HepG2 (cell line): ENCODE results near the gene SIGLEC10. TPM values are rescaled to one million over a fixed set of nuclear protein-coding genes. Genes with fewer than 3 reads are reported as not detected.

Experiments
- ATAC-seq: fragments of 200-7000 bp; cut with Tn5 transposase; 3 replicates; pipeline ENCODE4 v1.9.1; 2020; ENCODE audit warnings: mild to moderate bottlenecking, moderate library complexity
- BruUV-seq: library from RNA; stranded (reverse); fragments of 400-500 nt; replicated peaks from 2 replicates; lab custom pipeline; 2021; lab: Mats Ljungman, UMichigan
- CTCF ChIA-PET: fragments of 300-600 bp; formaldehyde crosslinking; extraction: SDS; loops from one replicate; lab custom pipeline; 2021; ENCODE audit warnings: low total read pairs, inconsistent platforms, low intra/inter-chr PET ratio; lab: Yijun Ruan, JAX
- POLR2A ChIA-PET: fragments of 350-600 bp; sonication (Branson Sonifier 250); formaldehyde crosslinking; loops from one replicate; lab custom pipeline; 2020; ENCODE audit warnings: antibody characterized with exemption, inconsistent platforms; lab: Yijun Ruan, JAX
- DNase-seq: peaks from one replicate; pipeline ENCODE4 v3.0.0-alpha.2; 2015; ENCODE audit warnings: low spot score
- FAIRE-seq: peaks from 3 replicates; lab custom pipeline; 2011; peaks lifted over from hg19 to GRCh38; lab: Jason Lieb, UNC
- H2AFZ ChIP-seq: one replicate; pipeline ENCODE4 v1.6.1; 2011; ENCODE audit warnings: low read length, inconsistent platforms
- H3K27ac ChIP-seq: fragments of 300-600 bp; 3 replicates; pipeline ENCODE4 v1.8.0; 2011; ENCODE audit warnings: mixed run types, mild to moderate bottlenecking, mixed read lengths, low read length, inconsistent platforms; ENCODE audit not compliant: insufficient read depth; ENCODE audit errors: extremely low read length
- H3K27me3 ChIP-seq, 2 experiments: fragments of 200-600 bp in 1 of 2; 2 replicates in 1 of 2; 3 replicates in 1 of 2; pipeline versions ENCODE4 v1.6.0 to v1.8.0; 2011; ENCODE audit warnings: low read length in 2 of 2, mild to moderate bottlenecking in 2 of 2, moderate library complexity in 2 of 2, inconsistent platforms in 1 of 2; ENCODE audit not compliant: insufficient read depth in 2 of 2, control insufficient read depth in 1 of 2
- H3K36me3 ChIP-seq, 2 experiments: fragments of 200-600 bp in 1 of 2; replicated peaks in 1 of 2; 2 replicates in 1 of 2; 3 replicates in 1 of 2; pipeline versions ENCODE4 v1.5.1 to v1.8.0; 2011; ENCODE audit warnings: low read length in 2 of 2, inconsistent platforms in 1 of 2; ENCODE audit not compliant: insufficient read depth in 2 of 2, control insufficient read depth in 1 of 2
- H3K4me1 ChIP-seq: 2 replicates; pipeline ENCODE4 v1.5.1; 2012; ENCODE audit warnings: low read length, inconsistent platforms; ENCODE audit not compliant: insufficient read depth
- H3K4me2 ChIP-seq: 2 replicates; pipeline ENCODE4 v1.6.0; 2011; ENCODE audit warnings: low read depth, low read length, inconsistent platforms
- H3K4me3 ChIP-seq, 3 experiments: fragments of 200-600 bp in 1 of 3; sonication (generic), shearing (Covaris generic) in 1 of 3; replicated peaks in 1 of 3; 2 replicates each; pipeline ENCODE4 v1.5.1; 2011 to 2016; ENCODE audit warnings: low read length in 3 of 3, inconsistent platforms in 2 of 3, low read depth in 2 of 3, mild to moderate bottlenecking in 2 of 3, control low read depth in 1 of 3, mixed read lengths in 1 of 3; ENCODE audit not compliant: insufficient read depth in 1 of 3
- H3K79me2 ChIP-seq: one replicate; pipeline ENCODE4 v1.6.1; 2011; ENCODE audit warnings: low read length, inconsistent platforms; ENCODE audit not compliant: insufficient read depth
- H3K9ac ChIP-seq: 2 replicates; pipeline ENCODE4 v1.6.0; 2011; ENCODE audit warnings: mild to moderate bottlenecking, low read depth, low read length, inconsistent platforms; ENCODE audit not compliant: insufficient read depth
- H3K9me3 ChIP-seq: 2 replicates; pipeline ENCODE4 v1.5.1; 2012; ENCODE audit warnings: mild to moderate bottlenecking, low read length
- H4K20me1 ChIP-seq: 2 replicates; pipeline ENCODE4 v1.6.0; 2011; ENCODE audit warnings: inconsistent platforms, mild to moderate bottlenecking, low read length, moderate library complexity; ENCODE audit not compliant: insufficient read depth
- FOXA3 ChIP-seq: IDR thresholded peaks from 2 replicates; pipeline ENCODE4 v1.6.1; 2016; ENCODE audit warnings: missing genetic modification reagents, missing compliant biosample characterization
- IRF2 ChIP-seq: IDR thresholded peaks from 2 replicates; pipeline ENCODE4 v1.6.1; 2018; ENCODE audit warnings: missing genetic modification reagents, missing compliant biosample characterization
- MED1 ChIP-seq: sonication (generic); formaldehyde crosslinking; IDR thresholded peaks from 2 replicates; pipeline ENCODE4 v1.4.0; 2020; ENCODE audit warnings: missing genetic modification reagents
- MTA1 ChIP-seq: sonication (generic); formaldehyde crosslinking; IDR thresholded peaks from 2 replicates; pipeline ENCODE4 v1.4.0; 2020; ENCODE audit warnings: missing genetic modification reagents, mild to moderate bottlenecking, borderline replicate concordance
- MTF1 ChIP-seq: sonication (generic); formaldehyde crosslinking; IDR thresholded peaks from 2 replicates; pipeline ENCODE4 v1.5.0; 2020; ENCODE audit warnings: missing genetic modification reagents
- NFKBIZ ChIP-seq: IDR thresholded peaks from 2 replicates; pipeline ENCODE4 v1.6.1; 2018; ENCODE audit warnings: missing genetic modification reagents, missing compliant biosample characterization
- RBAK ChIP-seq: sonication (generic); formaldehyde crosslinking; IDR thresholded peaks from 2 replicates; pipeline ENCODE4 v1.5.1; 2020; ENCODE audit warnings: mild to moderate bottlenecking, missing genetic modification reagents
- SOX13 ChIP-seq, 3 experiments: fragments of 450-650 bp in 1 of 3; sonication (generic) in 1 of 3; formaldehyde crosslinking in 1 of 3; IDR thresholded peaks in 2 of 3; conservative IDR thresholded peaks in 1 of 3; 2 replicates each; pipeline versions ENCODE4 v1.5.0 to v1.6.1; 2016 to 2020; ENCODE audit warnings: antibody characterized with exemption in 1 of 3, mild to moderate bottlenecking in 1 of 3, missing compliant biosample characterization in 1 of 3, missing genetic modification reagents in 1 of 3, moderate library complexity in 1 of 3
- SP140L ChIP-seq: sonication (generic); formaldehyde crosslinking; IDR thresholded peaks from 2 replicates; pipeline ENCODE4 v1.4.0; 2020; ENCODE audit warnings: missing genetic modification reagents, borderline replicate concordance
- WIZ ChIP-seq: sonication (generic); formaldehyde crosslinking; IDR thresholded peaks from 2 replicates; pipeline ENCODE4 v1.5.1; 2020; ENCODE audit warnings: mild to moderate bottlenecking, missing genetic modification reagents
- ZFP90 ChIP-seq: sonication (generic); formaldehyde crosslinking; IDR thresholded peaks from 2 replicates; pipeline ENCODE4 v1.8.0; 2022; ENCODE audit warnings: missing genetic modification reagents, mild to moderate bottlenecking, inconsistent platforms, borderline replicate concordance
- ZNF121 ChIP-seq: sonication (generic); formaldehyde crosslinking; IDR thresholded peaks from 2 replicates; pipeline ENCODE4 v1.5.0; 2020; ENCODE audit warnings: mild to moderate bottlenecking, missing genetic modification reagents
- ZNF264 ChIP-seq: sonication (generic); formaldehyde crosslinking; IDR thresholded peaks from 2 replicates; pipeline ENCODE4 v1.4.0; 2020; ENCODE audit warnings: missing genetic modification reagents
- ZNF644 ChIP-seq: IDR thresholded peaks from 2 replicates; pipeline ENCODE4 v1.6.1; 2016; ENCODE audit warnings: low read depth
- WGBS: methylation state at CpG from one replicate; pipeline ENCODE4 v1.1.6; 2017; ENCODE audit warnings: low lambda C conversion rate; 5-methylcytosine and 5-hydroxymethylcytosine counted together
- in situ Hi-C: cut with HindIII; loops from 2 replicates; pipeline ENCODE4 v1.10.0; 2017; ENCODE audit warnings: low pct_unique_long_range_greater_than_20kb; ENCODE audit not compliant: extremely low pct_ligation_motif_present
- intact Hi-C: fragments of 100-400 bp; cut with micrococcal nuclease; formaldehyde crosslinking; loops from one replicate; pipeline ENCODE4 v1.10.0; 2022; ENCODE audit not compliant: unreplicated experiment
- polyA plus RNA-seq, 8 experiments: library from polyadenylated mRNA; depleted of rRNA in 3 of 8; stranded (reverse) in 7 of 8; unstranded in 1 of 8; fragments of >200 nt; fragmentation: Illumina TruSeq in 4 of 8; extraction: Trizol in 4 of 8; gene quantifications; 2 replicates each; pipeline versions ENCODE4 v1.2.1 to v1.2.3, GENCODE V29; 2011 to 2016; ENCODE audit warnings: low read depth in 4 of 8, missing spikeins in 1 of 8, mixed read lengths in 1 of 8; ENCODE audit not compliant: insufficient read depth in 1 of 8
- total RNA-seq, 5 experiments: library from RNA; depleted of rRNA; stranded (reverse); fragments of >200 nt; fragmentation: Illumina TruSeq; extraction: Trizol; gene quantifications; 2 replicates each; pipeline ENCODE4 v1.2.3, GENCODE V29; 2016; ENCODE audit warnings: low read depth in 1 of 5
- TF ChIP-seq, protein P1 (sequence below): IDR thresholded peaks from 2 replicates; pipeline ENCODE4 v1.6.1; 2016; ENCODE audit warnings: missing compliant biosample characterization, missing genetic modification reagents, borderline replicate concordance
- TF ChIP-seq, protein P2 (sequence below): sonication (generic); formaldehyde crosslinking; IDR thresholded peaks from 2 replicates; pipeline ENCODE4 v1.5.1; 2020; ENCODE audit warnings: missing genetic modification reagents, mild to moderate bottlenecking, borderline replicate concordance
- TF ChIP-seq, protein P3 (sequence below): sonication (generic); formaldehyde crosslinking; IDR thresholded peaks from 2 replicates; pipeline ENCODE4 v1.8.1; 2023; ENCODE audit warnings: missing genetic modification reagents, inconsistent platforms, borderline replicate concordance

The SIGLEC10 gene
- total and polyA plus RNA-seq, 2 of the 13 experiments (the other 11 are each of a cell fraction or from before 2014, with no cell fraction given) = not detected

DNA sequence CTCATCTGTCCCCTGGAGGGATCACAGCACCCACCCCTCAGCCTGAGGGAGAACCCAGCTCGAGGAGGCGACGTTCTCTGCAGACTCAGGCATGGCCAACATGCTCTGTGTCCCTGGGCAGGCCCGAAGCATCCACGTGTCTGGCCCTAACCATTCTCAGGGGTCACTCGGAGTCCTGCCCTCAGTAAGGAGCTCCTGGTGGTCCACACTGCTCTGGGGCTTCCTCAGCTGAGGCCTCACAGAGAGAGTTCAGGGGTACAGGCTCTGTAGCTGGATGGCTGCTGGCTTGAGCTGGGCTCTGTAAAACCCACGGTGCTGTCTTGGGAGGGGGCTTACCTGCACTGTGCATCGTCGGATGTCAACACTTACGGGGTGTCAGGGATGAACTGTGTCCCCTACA is 45.2 kb upstream of the SIGLEC10 start:
- Histone ChIP-seq H3K9ac (no peak overlapping the region), H2AFZ (no peak overlapping the region), H4K20me1 (no peaks in the 10 kb centered on the region), H3K27me3 (peaks cover 8 to 42% of the 10 kb centered on the region in 2 experiments; a peak in 4 of 5 replicates)
- no TSS peak for BruUV-seq
- DNase-seq = no peak
- no peak for ATAC-seq
- TF ChIP-seq MTA1 (CRISPR knock-in tag) (no peak), IRF2 (CRISPR knock-in tag) (no peak), MED1 (CRISPR knock-in tag) (no peak), ZNF121 (CRISPR knock-in tag) (no peak), RBAK (CRISPR knock-in tag) (no peak), WIZ (CRISPR knock-in tag) (no peak), NFKBIZ (no peak), FOXA3 (CRISPR knock-in tag) (no peak), ZNF264 (CRISPR knock-in tag) (no peak), MTF1 (CRISPR knock-in tag) (no peak), SOX13 (IDR thresholded peaks at IDR 0.05) (no peak), SOX13 (CRISPR knock-in tag; conservative IDR thresholded peaks at IDR 0.05 in 1 of 2, IDR thresholded peaks at IDR 0.05 in 1 of 2) (no peak), ZNF644 (CRISPR knock-in tag) (no peak), SP140L (no peak), ZFP90 (CRISPR knock-in tag) (no peak)
- TF ChIP-seq, protein P1, sequence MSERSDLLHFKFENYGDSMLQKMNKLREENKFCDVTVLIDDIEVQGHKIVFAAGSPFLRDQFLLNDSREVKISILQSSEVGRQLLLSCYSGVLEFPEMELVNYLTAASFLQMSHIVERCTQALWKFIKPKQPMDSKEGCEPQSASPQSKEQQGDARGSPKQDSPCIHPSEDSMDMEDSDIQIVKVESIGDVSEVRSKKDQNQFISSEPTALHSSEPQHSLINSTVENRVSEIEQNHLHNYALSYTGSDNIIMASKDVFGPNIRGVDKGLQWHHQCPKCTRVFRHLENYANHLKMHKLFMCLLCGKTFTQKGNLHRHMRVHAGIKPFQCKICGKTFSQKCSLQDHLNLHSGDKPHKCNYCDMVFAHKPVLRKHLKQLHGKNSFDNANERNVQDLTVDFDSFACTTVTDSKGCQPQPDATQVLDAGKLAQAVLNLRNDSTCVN (CRISPR knock-in tag) = no peak
- TF ChIP-seq, protein P2, sequence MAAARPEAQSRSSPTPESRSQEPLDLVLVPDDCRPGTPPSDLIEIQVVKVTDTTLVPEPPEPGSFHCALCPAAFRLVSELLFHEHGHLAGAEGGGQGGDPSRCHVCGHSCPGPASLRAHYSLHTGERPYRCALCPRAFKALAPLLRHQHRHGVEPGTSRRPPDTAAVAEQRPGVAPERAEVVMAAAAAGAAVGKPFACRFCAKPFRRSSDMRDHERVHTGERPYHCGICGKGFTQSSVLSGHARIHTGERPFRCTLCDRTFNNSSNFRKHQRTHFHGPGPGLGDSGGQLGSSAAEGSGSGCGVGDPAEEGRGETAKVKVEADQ (CRISPR knock-in tag) = no peak
- TF ChIP-seq, protein P3, sequence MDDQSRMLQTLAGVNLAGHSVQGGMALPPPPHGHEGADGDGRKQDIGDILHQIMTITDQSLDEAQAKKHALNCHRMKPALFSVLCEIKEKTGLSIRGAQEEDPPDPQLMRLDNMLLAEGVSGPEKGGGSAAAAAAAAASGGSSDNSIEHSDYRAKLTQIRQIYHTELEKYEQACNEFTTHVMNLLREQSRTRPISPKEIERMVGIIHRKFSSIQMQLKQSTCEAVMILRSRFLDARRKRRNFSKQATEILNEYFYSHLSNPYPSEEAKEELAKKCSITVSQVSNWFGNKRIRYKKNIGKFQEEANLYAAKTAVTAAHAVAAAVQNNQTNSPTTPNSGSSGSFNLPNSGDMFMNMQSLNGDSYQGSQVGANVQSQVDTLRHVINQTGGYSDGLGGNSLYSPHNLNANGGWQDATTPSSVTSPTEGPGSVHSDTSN (CRISPR knock-in tag) = no peak
- TF ChIP-seq, all 625 proteins: peak for 0
- CTCF ChIA-PET = no interaction called here
- POLR2A ChIA-PET = no interaction called here
- H3K79me2 ChIP-seq = no peaks in the 10 kb centered on the region
- no peak overlapping the region for H3K4me3 ChIP-seq
- H3K4me2 ChIP-seq = no peak overlapping the region
- no peak for FAIRE-seq
- H3K9me3 ChIP-seq = no peaks in the 10 kb centered on the region
- H3K4me1 ChIP-seq = peaks cover 18% of the 10 kb centered on the region; the same call in 1 of the 2 replicates
- intact Hi-C loops = no loop called here
- no peak overlapping the region for H3K27ac ChIP-seq
- 9% methylated on average over 4 of the region's 10 CpGs for WGBS
- in situ Hi-C loops = no loop called here
- H3K36me3 ChIP-seq = no peaks in the 10 kb centered on the region
